HG02571 (cell line): ENCODE data around the gene PRIM2.
"Not testable (repeated sequence)": the region's sequence is repeated elsewhere in the genome, so short reads cannot be mapped to it uniquely, and the experiment has no call there.

Experiments
- ATAC-seq: cut with Tn5 transposase; IDR thresholded peaks from one replicate; pipeline ENCODE4 v1.9.1; 2021; ENCODE audit warnings: mild to moderate bottlenecking, moderate library complexity; ENCODE audit not compliant: unreplicated experiment

The PRIM2 gene

DNA sequence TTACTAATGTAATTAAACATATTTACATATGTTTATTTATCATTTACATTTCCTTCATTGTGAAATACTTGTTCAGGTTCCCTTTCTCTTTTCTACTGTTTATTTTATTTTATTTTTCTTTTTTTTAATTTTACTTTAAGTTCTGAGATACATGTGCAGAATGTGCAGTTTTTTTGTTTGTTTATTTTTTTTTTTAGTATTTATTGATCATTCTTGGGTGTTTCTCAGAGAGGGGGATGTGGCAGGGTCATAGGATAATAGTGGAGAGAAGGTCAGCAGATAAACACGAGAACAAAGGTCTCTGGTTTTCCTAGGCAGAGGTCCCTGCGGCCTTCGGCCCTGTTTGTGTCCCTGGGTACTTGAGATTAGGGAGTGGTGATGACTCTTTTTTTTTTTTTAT, 8.7 kb upstream of the PRIM2 start:
- ATAC-seq, result not testable (repeated sequence)

DNA sequence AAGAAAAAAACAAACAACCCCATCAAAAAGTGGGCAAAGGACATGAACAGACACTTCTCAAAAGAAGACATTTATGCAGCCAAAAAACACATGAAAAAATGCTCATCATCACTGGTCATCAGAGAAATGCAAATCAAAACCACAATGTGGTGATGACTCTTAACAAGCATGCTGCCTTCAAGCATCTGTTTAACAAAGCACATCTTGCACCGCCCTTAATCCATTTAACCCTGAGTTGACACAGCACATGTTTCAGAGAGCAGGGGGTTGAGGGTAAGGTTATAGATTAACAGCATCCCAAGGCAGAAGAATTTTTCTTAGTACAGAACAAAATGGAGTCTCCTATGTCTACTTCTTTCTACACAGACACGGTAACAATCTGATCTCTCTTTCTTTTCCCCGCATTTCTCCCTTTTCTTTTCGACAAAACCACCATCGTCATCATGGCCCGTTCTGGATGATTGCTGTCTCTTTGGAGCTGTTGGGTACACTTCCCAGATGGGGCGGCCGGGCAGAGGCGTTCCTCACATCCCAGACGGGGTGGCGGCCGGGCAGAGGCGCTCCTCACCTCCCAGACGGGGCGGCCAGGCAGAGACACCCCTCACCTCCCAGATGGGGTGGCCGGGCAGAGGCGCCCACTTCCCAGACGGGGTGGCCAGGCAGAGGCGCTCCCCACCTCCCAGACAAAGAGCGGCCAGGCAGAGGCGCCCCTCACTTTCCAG, 7.2 kb upstream of the PRIM2 start:
- not testable (repeated sequence) for ATAC-seq

DNA sequence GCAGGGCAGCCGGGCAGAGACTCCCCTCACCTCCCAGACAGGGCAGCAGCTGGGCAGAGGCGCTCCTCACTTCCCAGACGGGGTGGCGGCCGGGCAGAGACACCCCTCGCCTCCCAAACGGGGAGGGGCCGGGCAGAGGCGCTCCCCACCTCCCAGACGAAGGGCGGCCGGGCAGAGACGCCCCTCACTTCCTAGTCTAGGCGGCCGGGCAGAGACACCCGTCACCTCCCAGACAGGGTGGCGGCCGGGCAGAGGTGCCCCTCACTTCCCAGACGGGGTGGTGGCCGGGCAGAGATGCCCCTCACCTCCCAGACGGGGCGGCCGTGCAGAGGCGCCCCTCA, 6.6 kb upstream of the PRIM2 start:
- ATAC-seq, result no peak

- not testable (repeated sequence) for ATAC-seq
Observed at GRCh38 chr6:57311300-57312003, 6.0 kb upstream of the PRIM2 start.

- ATAC-seq, result no peak
Observed at GRCh38 chr6:57312004-57312345, 5.5 kb upstream of the PRIM2 start.

- no peak for ATAC-seq
Observed at GRCh38 chr6:57313009-57313408, 4.4 kb upstream of the PRIM2 start.

DNA sequence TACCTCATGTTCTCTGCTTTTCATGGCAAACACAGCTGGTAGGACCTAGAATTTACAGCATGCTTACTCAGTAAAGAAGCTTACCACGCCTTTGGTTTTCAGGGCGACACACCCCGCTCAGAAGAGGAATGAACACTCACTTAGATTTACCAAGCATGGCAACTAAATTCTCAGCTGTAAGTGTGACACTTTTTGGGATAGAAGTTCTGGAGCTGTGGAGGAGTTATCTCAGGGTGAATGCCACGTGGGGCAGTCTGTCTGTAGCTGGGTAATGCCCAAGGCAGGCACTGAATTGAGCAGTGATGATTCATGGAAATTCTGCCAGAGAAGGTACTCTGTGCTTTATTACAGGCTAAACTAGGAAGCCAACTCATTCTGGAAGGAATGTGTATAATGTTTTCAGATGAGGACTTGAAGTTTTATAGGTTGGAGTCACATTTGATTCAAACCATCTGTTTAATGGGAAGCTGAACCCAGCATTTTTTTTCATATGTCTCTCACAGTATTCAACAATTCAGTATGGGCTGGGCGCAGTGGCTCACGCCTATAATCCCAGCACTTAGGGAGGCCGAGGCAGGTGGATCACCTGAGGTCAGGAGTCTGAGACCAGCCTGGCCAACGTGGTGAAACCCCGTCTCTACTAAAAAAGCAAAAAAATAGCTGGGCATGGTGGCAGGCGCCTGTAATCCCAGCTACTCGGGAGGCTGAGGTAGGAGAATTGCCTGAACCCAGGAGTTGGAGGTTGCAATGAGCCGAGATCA, 3.5 kb upstream of the PRIM2 start:
- ATAC-seq, result no peak

DNA sequence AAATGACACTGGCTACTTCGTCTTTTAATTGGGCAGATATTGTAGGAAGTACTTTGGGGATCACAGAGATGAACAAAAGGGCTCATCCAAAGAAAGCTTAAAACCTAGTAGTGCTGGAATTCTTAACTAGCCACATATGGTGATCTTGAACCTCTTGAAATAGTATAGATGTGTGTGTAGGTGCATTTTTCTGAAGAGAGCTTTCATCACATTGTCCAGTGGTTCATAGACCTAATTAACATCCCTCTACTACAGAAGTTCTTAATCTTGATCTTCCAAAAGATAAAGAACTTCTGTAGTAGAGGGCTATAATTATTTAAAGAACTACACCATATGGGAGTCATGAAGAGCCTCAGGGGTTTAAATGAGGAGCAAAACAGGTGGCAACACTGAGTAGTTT, 2.3 kb upstream of the PRIM2 start:
- ATAC-seq, result no peak

DNA sequence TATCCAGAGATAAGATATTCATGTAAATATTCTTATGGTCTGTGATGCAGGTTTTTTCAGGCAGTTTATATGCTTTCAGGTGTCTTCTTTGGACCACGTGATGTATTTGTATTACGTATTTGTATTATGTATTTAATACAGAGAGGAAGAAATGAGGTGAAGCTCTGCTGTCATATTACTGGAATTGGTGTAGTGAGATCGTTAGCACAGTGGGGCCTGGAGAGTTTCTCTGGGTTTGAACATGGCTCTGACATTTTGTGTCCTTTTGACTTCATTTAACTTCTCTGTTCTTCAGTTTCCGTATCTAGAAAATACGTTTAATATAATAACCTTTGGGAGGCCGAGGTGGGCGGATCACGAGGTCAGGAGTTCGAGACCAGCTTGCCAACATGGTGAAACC, 1.6 kb upstream of the PRIM2 start:
- ATAC-seq, result no peak

DNA sequence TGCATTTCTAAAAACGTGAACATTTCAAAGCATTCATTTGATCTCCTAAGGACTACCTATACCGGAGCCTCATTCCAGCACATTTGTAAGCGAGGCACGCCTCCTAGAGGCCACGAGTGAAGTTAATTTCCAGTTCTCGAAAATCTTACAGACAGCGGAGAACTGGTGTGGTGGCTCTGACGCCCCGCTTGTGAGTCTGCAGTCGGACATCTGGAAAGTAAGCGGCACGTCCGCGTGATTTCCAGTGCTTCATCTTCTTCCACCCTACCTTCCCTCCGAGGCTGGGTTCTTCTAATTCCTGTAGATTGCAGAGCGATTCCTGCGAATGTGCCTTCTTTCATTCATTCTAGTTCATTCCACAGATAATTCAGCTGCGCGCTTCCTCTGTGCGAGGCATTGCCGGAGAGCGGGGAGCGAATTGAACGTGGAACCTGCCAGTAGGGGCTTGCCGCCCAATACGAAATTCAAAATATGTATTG, 810 bp upstream of the PRIM2 start:
- ATAC-seq, result peak; percentile 90

DNA sequence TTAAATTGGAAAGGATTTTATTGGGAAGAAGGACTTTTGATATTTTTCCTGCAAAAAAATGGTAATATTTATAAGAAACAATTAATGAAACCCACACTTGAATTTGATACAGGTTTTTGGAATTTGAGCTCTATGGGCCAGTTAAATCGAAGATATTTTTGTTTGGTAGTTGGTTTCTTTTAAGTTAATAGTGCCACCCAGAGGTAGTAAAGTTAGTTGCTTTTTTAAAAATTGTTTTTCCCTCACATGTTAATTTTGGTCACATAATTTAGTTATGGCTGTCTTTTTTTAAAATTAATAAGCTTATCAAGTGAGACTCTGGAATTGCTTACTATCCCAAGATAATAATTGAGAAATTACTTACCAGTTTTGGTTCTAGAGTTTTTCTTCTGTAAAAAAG, 7.1 kb downstream of the PRIM2 start:
- no peak for ATAC-seq

DNA sequence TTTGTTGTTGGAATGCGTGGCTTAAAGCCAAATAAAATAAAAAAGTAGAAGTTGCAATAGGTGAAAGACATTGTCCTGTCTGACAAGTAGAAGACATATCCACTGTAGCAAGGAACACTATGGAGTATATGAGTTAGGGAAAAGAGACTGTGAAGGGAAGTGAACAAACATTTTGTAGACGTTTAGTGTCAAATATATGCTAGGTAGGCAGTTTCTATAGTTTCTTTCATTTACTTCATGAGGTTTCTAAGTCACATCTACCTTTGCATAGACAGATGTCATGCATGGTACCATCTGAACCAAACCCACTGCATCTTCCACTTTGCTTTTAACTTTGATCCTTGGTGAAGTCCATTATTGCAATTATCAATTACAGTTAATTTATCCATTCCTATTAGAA, 9.9 kb downstream of the PRIM2 start:
- no peak for ATAC-seq

- ATAC-seq, result no peak
Observed at GRCh38 chr6:57328074-57328473, 10.6 kb downstream of the PRIM2 start.

- no peak for ATAC-seq
Observed at GRCh38 chr6:57329933-57330332, 12.5 kb downstream of the PRIM2 start.

DNA sequence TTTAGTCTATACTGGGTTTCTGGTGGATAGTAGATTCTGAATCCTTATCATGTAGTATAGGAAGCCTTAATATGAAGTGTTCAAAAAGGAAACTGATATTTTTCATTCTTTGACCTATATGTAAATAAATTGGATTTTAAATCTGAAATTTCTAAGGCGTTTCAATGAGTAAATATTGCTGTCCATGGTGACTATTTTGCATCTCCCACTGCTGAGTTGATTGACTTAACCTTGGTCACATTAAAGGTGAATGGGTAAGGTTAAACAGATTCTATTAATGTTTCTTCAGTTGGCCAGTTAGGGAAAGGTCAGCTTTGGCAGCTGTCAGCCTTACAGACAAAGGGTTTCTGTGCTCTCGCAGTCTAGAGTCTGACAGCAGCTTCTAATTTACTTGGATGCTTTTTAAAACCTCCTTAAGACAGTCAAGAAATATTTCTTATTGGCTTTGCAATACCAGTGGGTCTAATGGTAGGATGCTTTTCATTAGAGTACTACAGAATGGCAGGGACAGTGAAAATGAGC, 24.8 kb downstream of the PRIM2 start:
- ATAC-seq, result no peak

GRCh38 chr6:57343342-57343741, 25.9 kb downstream of the PRIM2 start:
- not testable (repeated sequence) for ATAC-seq

GRCh38 chr6:57346715-57347114, 29.3 kb downstream of the PRIM2 start:
- ATAC-seq, result not testable (repeated sequence)

DNA sequence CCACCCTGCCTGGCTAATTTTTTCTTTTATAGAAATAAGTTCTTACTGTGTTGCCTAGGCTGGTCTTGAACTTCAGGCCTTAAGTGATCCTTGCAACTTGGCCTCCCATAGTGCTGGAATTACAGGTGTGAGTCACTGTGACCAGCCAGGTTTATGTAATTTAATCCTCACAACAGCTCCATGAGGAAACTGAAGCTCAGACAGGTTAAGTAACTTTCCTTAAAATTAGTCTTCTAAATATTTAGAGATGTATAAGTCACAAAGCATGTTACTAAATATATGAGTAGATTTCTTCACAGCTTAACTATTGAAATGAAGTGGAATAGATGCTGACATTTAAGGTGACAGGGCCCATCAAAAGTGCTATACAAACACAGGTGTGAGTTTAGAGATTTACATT, 30.2 kb downstream of the PRIM2 start:
- ATAC-seq, result not testable (repeated sequence)

DNA sequence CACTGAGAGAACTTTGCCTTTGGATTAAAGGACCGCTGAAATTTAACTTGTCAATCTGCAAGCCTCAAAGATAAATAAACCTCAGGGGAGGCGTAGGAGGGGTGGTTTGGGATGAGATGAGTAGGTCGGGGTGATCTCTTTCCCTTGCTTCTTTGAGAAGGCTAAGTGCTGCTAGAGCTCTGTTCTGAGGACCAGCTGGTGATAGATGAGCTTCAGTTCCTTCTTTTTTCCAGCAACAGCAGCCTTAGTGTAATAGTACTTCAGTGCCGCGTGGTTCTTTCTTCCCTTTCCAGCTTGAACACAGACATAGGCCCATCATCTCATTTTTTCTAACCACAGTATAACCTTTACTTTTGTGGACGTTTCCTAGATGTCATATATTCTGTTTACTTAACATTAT, 33.0 kb downstream of the PRIM2 start:
- ATAC-seq, result peak; percentile 69

DNA sequence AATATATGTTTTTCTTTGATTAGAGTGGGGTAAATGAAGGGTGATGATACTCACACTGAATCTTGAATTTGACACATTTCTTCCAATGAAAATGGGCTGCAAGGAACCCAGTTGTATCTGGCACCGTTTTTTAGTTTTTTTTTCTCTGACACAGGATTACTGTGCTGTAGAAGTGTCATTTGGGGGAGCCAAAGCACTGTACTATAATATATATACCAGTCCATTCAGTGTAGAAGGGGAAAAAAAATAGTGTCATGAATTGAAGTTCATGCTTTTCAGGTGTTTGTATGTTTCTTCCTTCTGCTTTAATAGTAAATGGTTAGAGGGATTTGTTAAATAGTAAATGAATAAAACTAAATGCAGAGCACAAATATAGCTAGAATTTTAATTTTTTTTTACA, 35.2 kb downstream of the PRIM2 start:
- ATAC-seq, result not testable (repeated sequence)

DNA sequence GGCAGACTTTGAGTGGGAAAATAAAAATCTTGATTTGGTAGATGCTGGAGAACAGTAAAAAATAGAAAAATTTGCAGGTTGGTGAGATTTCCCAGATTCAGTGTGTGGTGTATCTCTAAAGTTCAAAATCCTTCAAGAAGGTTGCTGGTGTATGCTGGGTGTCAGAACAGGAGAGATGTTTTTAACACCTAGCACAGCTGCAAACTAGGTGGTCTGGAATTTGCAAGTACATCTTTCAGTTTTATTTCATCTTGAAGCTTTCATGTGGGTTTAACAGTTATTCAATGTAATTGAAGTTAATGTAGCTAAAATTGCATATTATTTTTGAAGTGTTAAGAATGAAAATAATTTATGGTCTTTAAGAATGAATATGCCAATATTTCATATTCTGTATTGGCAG, 40.9 kb downstream of the PRIM2 start:
- not testable (repeated sequence) for ATAC-seq

DNA sequence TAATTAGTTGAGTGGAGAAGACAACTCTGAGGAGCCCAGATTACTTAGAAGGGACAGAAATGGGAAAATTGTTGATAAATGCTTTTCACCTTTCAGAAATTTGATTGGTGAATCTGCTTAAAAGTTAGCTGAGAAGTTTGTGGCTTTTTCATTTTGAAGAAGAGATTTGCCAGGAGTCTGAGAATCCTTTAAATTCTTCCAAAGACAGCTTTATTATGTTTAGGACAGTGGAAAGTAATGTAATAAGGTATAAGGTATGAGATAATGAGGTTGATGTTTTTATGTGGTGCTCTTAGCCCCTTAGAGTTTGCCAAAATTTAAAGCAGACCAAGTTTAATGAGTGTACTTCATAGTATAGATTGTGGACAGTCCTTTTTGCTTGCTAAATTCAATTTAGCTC, 42.3 kb downstream of the PRIM2 start:
- not testable (repeated sequence) for ATAC-seq
